Fibroblast of peridontal ligament (primary cell): ENCODE measurements around the gene SCYGR4.
"Not testable (repeated sequence)": the region's sequence is repeated elsewhere in the genome, so short reads cannot be mapped to it uniquely, and the experiment has no call there.

ENCODE experiments used
- DNase-seq: peaks from one replicate; pipeline ENCODE4 v3.0.0-alpha.2; 2010; ENCODE audit errors: extremely low read depth

SCYGR4 gene

GRCh38 chr2:227666631-227667170 lies 49.4 kb downstream of the SCYGR4 start, which contains the start of gene SCYGR5:
SCYGR5 (plus strand) TSS chr2:227666804; CDS start chr2:227666804, 0 bp downstream.
- DNase-seq = not testable (repeated sequence)
